Skeletal muscle tissue (tissue), 4 donors: ENCODE measurements around the gene AMOT. TPM values are rescaled to one million over a fixed set of nuclear protein-coding genes. Genes with fewer than 3 reads are reported as not detected.

ENCODE experiments used
- H3K27ac ChIP-seq: one replicate; pipeline ENCODE4 v1.7.0; 2013; ENCODE audit warnings: mild to moderate bottlenecking, low read depth, low read length, inconsistent platforms
- H3K27me3 ChIP-seq, 3 donors: one replicate each; pipeline ENCODE4 v1.7.0; 2013; ENCODE audit warnings: low read length in 3 of 3; ENCODE audit not compliant: control insufficient read depth in 3 of 3, insufficient read depth in 3 of 3
- H3K36me3 ChIP-seq, 3 donors: one replicate each; pipeline ENCODE4 v1.7.0; 2013; ENCODE audit warnings: low read length in 3 of 3; ENCODE audit not compliant: control insufficient read depth in 3 of 3, insufficient read depth in 3 of 3
- H3K4me1 ChIP-seq, 3 donors: one replicate each; pipeline ENCODE4 v1.7.0; 2013; ENCODE audit warnings: low read length in 3 of 3, mild to moderate bottlenecking in 3 of 3; ENCODE audit not compliant: control insufficient read depth in 3 of 3, insufficient read depth in 3 of 3
- H3K4me3 ChIP-seq, 3 donors: one replicate each; pipeline ENCODE4 v1.7.0; 2013; ENCODE audit warnings: low read length in 3 of 3
- H3K9ac ChIP-seq, 3 donors: one replicate each; pipeline ENCODE4 v1.7.0; 2013; ENCODE audit warnings: low read length in 3 of 3, mild to moderate bottlenecking in 3 of 3, moderate library complexity in 2 of 3, low read depth in 1 of 3
- H3K9me3 ChIP-seq, 3 donors: one replicate each; pipeline ENCODE4 v1.7.0; 2013; ENCODE audit warnings: low read length in 3 of 3; ENCODE audit not compliant: control insufficient read depth in 3 of 3
- total RNA-seq: library from RNA; depleted of rRNA; stranded (reverse); fragments of >200 nt; gene quantifications from one replicate; pipeline ENCODE4 v1.2.3, GENCODE V29; 2014
- donor health status: Osteomylitis.

The AMOT gene
- total RNA-seq, 1 donor from 2014 or later, result 30.8 TPM

DNA sequence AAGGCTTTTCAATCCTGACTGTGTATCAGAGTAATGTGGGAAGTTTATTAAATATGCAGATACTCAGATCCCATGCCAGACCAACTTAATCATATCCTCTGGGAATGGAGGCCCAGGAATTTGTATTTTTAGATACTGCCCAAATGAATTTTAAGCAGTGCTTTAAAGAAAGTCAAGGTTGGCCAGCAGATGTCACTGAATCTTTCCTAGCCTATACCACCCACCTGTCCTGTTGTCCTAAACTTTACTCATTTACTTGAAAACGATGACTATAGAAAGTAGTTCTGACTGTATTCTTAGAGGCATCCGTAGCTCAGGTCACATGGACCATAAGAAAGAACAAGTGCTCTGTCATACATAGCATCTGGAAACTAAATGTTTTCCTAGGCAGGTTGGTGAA is 79.9 kb downstream of the AMOT start:
- H3K27ac ChIP-seq, result no peak overlapping the region
- no peaks in the 10 kb centered on the region for H3K9me3 ChIP-seq
- H3K36me3 ChIP-seq, result no peaks in the 10 kb centered on the region
- H3K9ac ChIP-seq, result no peak overlapping the region
- peaks cover 0 to 10% (median 2%) of the 10 kb centered on the region in 3 donors for H3K4me1 ChIP-seq
- H3K27me3 ChIP-seq, result peaks cover 0 to 5% (median 0%) of the 10 kb centered on the region in 3 donors
- H3K4me3 ChIP-seq, result no peak overlapping the region

DNA sequence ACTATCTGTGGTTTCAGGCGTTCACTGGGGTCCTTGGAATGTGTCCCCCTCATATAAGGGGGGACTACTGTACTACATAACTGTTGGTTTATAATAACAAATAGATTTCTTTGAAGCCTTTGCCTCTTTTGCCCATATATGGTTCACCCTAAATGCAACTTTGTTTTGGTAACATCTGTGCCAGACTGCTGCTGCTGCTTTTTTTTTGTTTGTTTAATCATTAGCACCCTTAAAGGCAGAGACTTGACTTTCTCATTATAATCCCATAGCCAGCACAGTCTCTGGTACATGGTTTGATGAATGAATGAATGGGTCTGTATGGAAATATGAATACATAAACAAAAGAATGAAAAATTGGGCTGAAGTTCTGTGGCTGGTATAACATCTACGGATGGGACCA is 80.7 kb downstream of the AMOT start:
- Histone ChIP-seq H3K36me3 (no peaks in the 10 kb centered on the region), H3K9me3 (no peaks in the 10 kb centered on the region), H3K4me3 (no peak overlapping the region), H3K27me3 (peaks cover 0 to 5% (median 0%) of the 10 kb centered on the region in 3 donors), H3K9ac (no peak overlapping the region), H3K4me1 (peaks cover 0 to 10% (median 2%) of the 10 kb centered on the region in 3 donors), H3K27ac (no peak overlapping the region)

DNA sequence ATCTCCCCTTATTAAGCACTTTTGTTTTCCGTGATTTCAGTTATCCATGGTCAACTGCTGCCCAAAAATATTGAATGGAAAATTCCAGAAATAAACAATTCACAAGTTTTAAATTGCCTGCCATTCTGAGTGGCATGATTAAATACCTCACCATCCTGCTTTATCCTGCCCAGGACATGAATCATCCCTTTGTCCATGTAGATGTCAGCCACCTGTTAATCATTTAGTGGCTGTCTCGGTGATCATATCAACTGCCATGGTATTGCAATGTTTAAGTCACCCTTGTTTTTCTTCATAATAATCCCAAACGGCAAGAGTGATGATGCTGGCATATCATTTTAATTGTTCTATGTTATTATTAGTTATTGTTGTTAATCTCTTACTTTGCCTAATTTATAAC is 81.1 kb downstream of the AMOT start:
- Histone ChIP-seq H3K9me3 (no peaks in the 10 kb centered on the region), H3K4me1 (peaks cover 0 to 6% (median 2%) of the 10 kb centered on the region in 3 donors), H3K36me3 (no peaks in the 10 kb centered on the region), H3K9ac (no peak overlapping the region), H3K27me3 (peaks cover 0 to 5% (median 0%) of the 10 kb centered on the region in 3 donors), H3K27ac (no peak overlapping the region), H3K4me3 (no peak overlapping the region)

GRCh38 chrX:112757946-112758345 is 82.7 kb downstream of the AMOT start:
- H3K36me3 ChIP-seq, result no peaks in the 10 kb centered on the region

DNA sequence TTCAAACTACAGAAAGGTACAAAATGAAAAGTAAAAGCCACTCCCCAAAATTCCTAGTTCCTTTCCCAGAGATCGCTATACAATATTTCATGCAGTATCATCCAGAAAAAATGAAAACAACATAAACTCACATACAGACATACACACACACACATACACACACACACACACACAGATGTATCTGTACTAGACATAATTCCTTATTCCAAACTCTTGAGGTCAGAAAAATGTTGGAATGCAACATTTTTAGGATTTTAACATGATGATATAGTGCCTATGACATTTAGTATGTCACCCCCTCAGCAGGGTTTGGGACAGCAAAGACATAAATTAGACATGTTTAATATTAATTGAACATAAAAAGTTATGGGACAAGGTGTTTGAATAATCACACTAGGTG is 87.5 kb downstream of the AMOT start:
- Histone ChIP-seq H3K27ac (no peak overlapping the region), H3K4me1 (no peaks in the 10 kb centered on the region), H3K36me3 (no peaks in the 10 kb centered on the region), H3K9me3 (no peaks in the 10 kb centered on the region), H3K27me3 (no peaks in the 10 kb centered on the region), H3K4me3 (no peak overlapping the region), H3K9ac (no peak overlapping the region)

More at GRCh38 chrX:112757946-112758345, 82.7 kb downstream of the AMOT start:
- Histone ChIP-seq H3K9ac (no peak overlapping the region), H3K27me3 (peaks cover 0 to 5% (median 0%) of the 10 kb centered on the region in 3 donors), H3K4me1 (peaks cover 0 to 6% (median 2%) of the 10 kb centered on the region in 3 donors), H3K27ac (no peak overlapping the region), H3K9me3 (no peaks in the 10 kb centered on the region), H3K4me3 (no peak overlapping the region)

- Histone ChIP-seq H3K27ac (no peak overlapping the region), H3K9me3 (no peaks in the 10 kb centered on the region), H3K9ac (no peak overlapping the region), H3K27me3 (no peaks in the 10 kb centered on the region), H3K36me3 (no peaks in the 10 kb centered on the region), H3K4me1 (no peaks in the 10 kb centered on the region), H3K4me3 (no peak overlapping the region)
Measured at GRCh38 chrX:112751076-112751475, 89.6 kb downstream of the AMOT start.

- Histone ChIP-seq H3K36me3 (no peaks in the 10 kb centered on the region), H3K9ac (no peak overlapping the region), H3K9me3 (no peaks in the 10 kb centered on the region), H3K4me1 (no peaks in the 10 kb centered on the region), H3K4me3 (no peak overlapping the region), H3K27me3 (no peaks in the 10 kb centered on the region), H3K27ac (no peak overlapping the region)
Measured at GRCh38 chrX:112746812-112747595, 93.6 kb downstream of the AMOT start.

GRCh38 chrX:112738347-112739033 is 102.1 kb downstream of the AMOT start:
- no peak overlapping the region for H3K9ac ChIP-seq
- H3K4me1 ChIP-seq, result no peaks in the 10 kb centered on the region
- H3K27ac ChIP-seq, result no peak overlapping the region
- peaks cover 0 to 6% (median 0%) of the 10 kb centered on the region in 3 donors for H3K27me3 ChIP-seq
- H3K9me3 ChIP-seq, result no peaks in the 10 kb centered on the region
- no peak overlapping the region for H3K4me3 ChIP-seq
- H3K36me3 ChIP-seq, result no peaks in the 10 kb centered on the region

- Histone ChIP-seq H3K36me3 (no peaks in the 10 kb centered on the region), H3K27ac (no peak overlapping the region), H3K9me3 (no peaks in the 10 kb centered on the region), H3K27me3 (peaks cover 0 to 6% (median 0%) of the 10 kb centered on the region in 3 donors), H3K4me1 (no peaks in the 10 kb centered on the region), H3K9ac (no peak overlapping the region), H3K4me3 (no peak overlapping the region)
Measured at GRCh38 chrX:112736310-112736709, 104.3 kb downstream of the AMOT start.

DNA sequence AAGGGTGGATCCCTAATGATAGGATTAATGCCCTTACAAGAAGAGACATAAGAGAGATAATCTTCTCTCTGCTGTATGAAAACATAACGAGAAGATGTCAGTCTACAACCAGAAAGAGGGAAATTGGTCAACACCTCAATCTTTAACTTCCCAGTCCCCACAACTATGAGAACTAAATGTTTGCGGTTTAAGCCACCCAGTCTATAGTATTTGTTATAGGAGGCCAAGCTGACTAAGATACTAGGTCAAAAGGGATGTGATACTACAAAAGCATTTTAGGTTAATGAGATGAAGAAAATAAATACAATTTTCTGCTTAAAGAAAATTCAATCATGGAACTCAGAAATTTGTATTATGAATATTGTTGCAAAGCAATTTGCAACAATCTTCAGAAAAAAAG is 105.5 kb downstream of the AMOT start:
- no peak overlapping the region for H3K9ac ChIP-seq

More for the DNA sequence above, 105.5 kb downstream of the AMOT start:
- Histone ChIP-seq H3K4me3 (no peak overlapping the region), H3K9me3 (no peaks in the 10 kb centered on the region), H3K27me3 (peaks cover 0 to 6% (median 0%) of the 10 kb centered on the region in 3 donors), H3K36me3 (no peaks in the 10 kb centered on the region), H3K4me1 (no peaks in the 10 kb centered on the region), H3K27ac (no peak overlapping the region)
